ENCODE measurements around the gene SBF2. TPM values are rescaled to one million over a fixed set of nuclear protein-coding genes. Genes with fewer than 3 reads are reported as not detected.

The SBF2 gene
- polyA plus RNA-seq, 1 donor (not counting 4 experiments of a cell fraction or from before 2014, with no cell fraction given): 24.5 TPM

- H3K4me3 ChIP-seq (ENCODE audit: control insufficient read depth in 2 of 3, extremely low read depth in 1 of 3, insufficient read depth in 2 of 3, low read depth in 1 of 3, low read length in 3 of 3): peak overlapping the region; percentile 89 to 97 (median 97)
- no peaks in the 10 kb centered on the region for H4K20me1 ChIP-seq (ENCODE audit: control insufficient read depth, extremely low read depth, insufficient read depth, low read length)
- TF ChIP-seq CTCF (optimal IDR thresholded peaks at IDR 0.05 in 1 of 3, IDR thresholded peaks at IDR 0.05 in 1 of 3, conservative IDR thresholded peaks at IDR 0.05 in 1 of 3; ENCODE audit: extremely low read depth in 1 of 3, insufficient read depth in 2 of 3, low read length in 3 of 3): no peak
- TF ChIP-seq EZH2 (IDR thresholded peaks at IDR 0.05; ENCODE audit: low read length): no peak
- H2AFZ ChIP-seq (ENCODE audit: control insufficient read depth, low read length): no peak overlapping the region
- H3K27ac ChIP-seq (ENCODE audit: control insufficient read depth, insufficient read depth, low read length): peak overlapping the region; percentile 90
- no peaks in the 10 kb centered on the region for H3K27me3 ChIP-seq (ENCODE audit: control insufficient read depth, extremely low read depth, insufficient read depth, low read length)
- no peak for FAIRE-seq
- H3K79me2 ChIP-seq (ENCODE audit: control insufficient read depth, insufficient read depth, low read length): peaks cover 26% of the 10 kb centered on the region
- H3K9me1 ChIP-seq (ENCODE audit: control insufficient read depth, extremely low read depth, insufficient read depth, low read length): no peaks in the 10 kb centered on the region
- H3K4me1 ChIP-seq (ENCODE audit: control insufficient read depth, extremely low read depth, insufficient read depth, low read length): peaks cover 36% of the 10 kb centered on the region
- DNase-seq (ENCODE audit: low read depth, low spot score): no peak
- no peaks in the 10 kb centered on the region for H3K9me3 ChIP-seq (ENCODE audit: control insufficient read depth, low read depth, low read length)
- H3K4me2 ChIP-seq (ENCODE audit: control insufficient read depth, extremely low read depth, insufficient read depth, low read depth, low read length): peak overlapping the region; percentile 96
- dilution Hi-C loops (cut with MboI; ENCODE audit: extremely low pct_ligation_motif_present, low sequenced_read_pairs): no loop called here
- H3K9ac ChIP-seq (ENCODE audit: control insufficient read depth, extremely low read depth, insufficient read depth, low read length): peak overlapping the region; percentile 89
- H3K36me3 ChIP-seq (ENCODE audit: control insufficient read depth in 2 of 2, extremely low read depth in 1 of 2, insufficient read depth in 2 of 2, low read length in 2 of 2): peaks cover 0 to 5% of the 10 kb centered on the region in 2 experiments
Observed at GRCh38 chr11:10307022-10307399, 13.0 kb upstream of the SBF2 start.

GRCh38 chr11:10305964-10306918, 12.2 kb upstream of the SBF2 start:
- peak overlapping the region; percentile 47 for H2AFZ ChIP-seq (ENCODE audit: control insufficient read depth, low read length)
- peaks cover 26% of the 10 kb centered on the region for H3K79me2 ChIP-seq (ENCODE audit: control insufficient read depth, insufficient read depth, low read length)

More at GRCh38 chr11:10305964-10306918, 12.2 kb upstream of the SBF2 start:
- Histone ChIP-seq H3K27me3 (ENCODE audit: control insufficient read depth, extremely low read depth, insufficient read depth, low read length) (no peaks in the 10 kb centered on the region), H3K9ac (ENCODE audit: control insufficient read depth, extremely low read depth, insufficient read depth, low read length) (peak overlapping the region; percentile 89), H3K27ac (ENCODE audit: control insufficient read depth, insufficient read depth, low read length) (peak overlapping the region; percentile 90), H3K9me1 (ENCODE audit: control insufficient read depth, extremely low read depth, insufficient read depth, low read length) (no peaks in the 10 kb centered on the region), H3K36me3 (ENCODE audit: control insufficient read depth in 2 of 2, extremely low read depth in 1 of 2, insufficient read depth in 2 of 2, low read length in 2 of 2) (peaks cover 0 to 5% of the 10 kb centered on the region in 2 experiments), H3K4me3 (ENCODE audit: control insufficient read depth in 2 of 3, extremely low read depth in 1 of 3, insufficient read depth in 2 of 3, low read depth in 1 of 3, low read length in 3 of 3) (peak overlapping the region; percentile 89 to 97 (median 97)), H3K4me2 (ENCODE audit: control insufficient read depth, extremely low read depth, insufficient read depth, low read depth, low read length) (peak overlapping the region; percentile 96), H3K4me1 (ENCODE audit: control insufficient read depth, extremely low read depth, insufficient read depth, low read length) (peaks cover 40% of the 10 kb centered on the region), H4K20me1 (ENCODE audit: control insufficient read depth, extremely low read depth, insufficient read depth, low read length) (no peaks in the 10 kb centered on the region), H3K9me3 (ENCODE audit: control insufficient read depth, low read depth, low read length) (no peaks in the 10 kb centered on the region)
- TF ChIP-seq EZH2 (IDR thresholded peaks at IDR 0.05; ENCODE audit: low read length) (no peak), CTCF (optimal IDR thresholded peaks at IDR 0.05 in 1 of 3, IDR thresholded peaks at IDR 0.05 in 1 of 3, conservative IDR thresholded peaks at IDR 0.05 in 1 of 3; ENCODE audit: extremely low read depth in 1 of 3, insufficient read depth in 2 of 3, low read length in 3 of 3) (no peak)
- DNase-seq (ENCODE audit: low read depth, low spot score) (no peak), FAIRE-seq (no peak)
- dilution Hi-C loops (cut with MboI; ENCODE audit: extremely low pct_ligation_motif_present, low sequenced_read_pairs): no loop called here

Data from keratinocyte (primary cell).